Muscle of back (tissue), 11 donors: Measurements from ENCODE around the gene RAB3IL1. TPM values are rescaled to one million over a fixed set of nuclear protein-coding genes. Genes with fewer than 3 reads are reported as not detected.
A peak's percentile ranks its signal among the peaks of the same experiment; 100 is the strongest.

ENCODE experiments used
- DNase-seq, 3 donors: peaks; one replicate each; pipeline versions ENCODE4 v3.0.0 to v3.0.0-alpha.2; 2013
- polyA plus RNA-seq, 10 donors: library from polyadenylated mRNA; unstranded; fragments of 120-200 nt; gene quantifications; one replicate each; pipeline ENCODE4 v1.2.1, GENCODE V29; 2013; ENCODE audit not compliant: insufficient read length in 10 of 10

The RAB3IL1 gene
- polyA plus RNA-seq, 10 donors = 18.3 to 36.1 (median 24.9) TPM

- DNase-seq = no peak
Observed at GRCh38 chr11:61905801-61906521, 11.4 kb downstream of the RAB3IL1 start.

- DNase-seq = no peak
Observed at GRCh38 chr11:61905067-61905696, 12.2 kb downstream of the RAB3IL1 start.

- no peak for DNase-seq
Observed at GRCh38 chr11:61904539-61905048, 12.8 kb downstream of the RAB3IL1 start.

GRCh38 chr11:61903845-61904244 lies 13.5 kb downstream of the RAB3IL1 start:
- DNase-seq = no peak

GRCh38 chr11:61902313-61902712 lies 15.1 kb downstream of the RAB3IL1 start:
- DNase-seq = no peak

- DNase-seq = no peak
Observed at GRCh38 chr11:61901397-61901796, 16.0 kb downstream of the RAB3IL1 start.

- DNase-seq = no peak
Observed at GRCh38 chr11:61900251-61900650, 17.1 kb downstream of the RAB3IL1 start.

- peak; percentile 59 to 91 (median 76) for DNase-seq
Observed at GRCh38 chr11:61899146-61899841, 18.1 kb downstream of the RAB3IL1 start.

- no peak for DNase-seq
Observed at GRCh38 chr11:61898247-61898582, 19.2 kb downstream of the RAB3IL1 start.

GRCh38 chr11:61897387-61898246 lies 19.7 kb downstream of the RAB3IL1 start:
- peak in 2 of 3 donors; percentile 56 to 74 for DNase-seq

GRCh38 chr11:61896665-61897386 lies 20.5 kb downstream of the RAB3IL1 start:
- no peak for DNase-seq

- DNase-seq = no peak
Observed at GRCh38 chr11:61895718-61896059, 21.7 kb downstream of the RAB3IL1 start.

GRCh38 chr11:61895046-61895717 lies 22.2 kb downstream of the RAB3IL1 start:
- DNase-seq = no peak

GRCh38 chr11:61893981-61894380 lies 23.4 kb downstream of the RAB3IL1 start:
- peak; percentile 81 to 89 (median 82) for DNase-seq

GRCh38 chr11:61892085-61892370 lies 25.3 kb downstream of the RAB3IL1 start:
- no peak for DNase-seq

- peak; percentile 75 to 87 (median 77) for DNase-seq
Observed at GRCh38 chr11:61891331-61892084, 25.9 kb downstream of the RAB3IL1 start, which contains the start of gene FADS3. TSS of gene FADS3 (minus strand) at chr11:61891545. CDS start at chr11:61891381, 164 bp downstream.

GRCh38 chr11:61890529-61891330 lies 26.6 kb downstream of the RAB3IL1 start:
- peak in 2 of 3 donors; percentile 43 to 67 for DNase-seq

- no peak for DNase-seq
Observed at GRCh38 chr11:61889831-61890230, 27.5 kb downstream of the RAB3IL1 start.

- DNase-seq = no peak
Observed at GRCh38 chr11:61888590-61888989, 28.8 kb downstream of the RAB3IL1 start.
